Erythroblast (primary cell): ENCODE data around the gene FILIP1.

Experiments used
- GATA1 ChIP-seq: IDR thresholded peaks from 2 replicates; pipeline ENCODE4 v1.6.1; 2011; ENCODE audit warnings: low read depth, mild to moderate bottlenecking, control low read depth, low read length, moderate library complexity
- POLR2A ChIP-seq: IDR thresholded peaks from 2 replicates; pipeline ENCODE4 v1.6.1; 2011; ENCODE audit warnings: mild to moderate bottlenecking, low read length

DNA sequence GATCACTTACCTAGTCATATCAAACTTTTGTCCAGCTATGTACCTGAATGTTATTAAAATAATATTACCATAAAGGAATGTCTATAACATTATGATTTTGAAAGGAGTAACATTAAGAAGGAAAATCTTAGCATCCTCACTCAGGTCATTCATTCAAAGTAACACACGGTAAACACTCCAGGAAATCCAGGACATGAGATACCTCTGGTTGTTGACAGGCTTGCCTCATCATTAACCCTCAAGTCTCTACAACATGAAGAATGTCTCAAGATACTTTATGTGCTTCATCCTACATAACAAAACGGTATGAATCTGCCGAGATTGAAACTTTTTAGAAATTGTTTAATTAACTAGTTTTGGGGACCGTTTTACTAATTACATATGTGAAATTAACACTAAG, 690 bp upstream of the FILIP1 start:
- TF ChIP-seq POLR2A: no peak
- TF ChIP-seq GATA1: no peak
